Stromal cell of bone marrow (primary cell): Measurements from ENCODE around the gene ENTREP3.
"Not testable (repeated sequence)": the region's sequence is repeated elsewhere in the genome, so short reads cannot be mapped to it uniquely, and the experiment has no call there.

ENCODE experiments used
- DNase-seq: peaks from one replicate; pipeline ENCODE4 v3.0.0-alpha.2; 2012; ENCODE audit warnings: low read depth

Gene ENTREP3

GRCh38 chr1:155223047-155223446, 32.2 kb downstream of the ENTREP3 start:
- no peak for DNase-seq

- DNase-seq = not testable (repeated sequence)
Observed at GRCh38 chr1:155220211-155220965, 34.9 kb downstream of the ENTREP3 start.

- no peak for DNase-seq
Observed at GRCh38 chr1:155219592-155220031, 35.7 kb downstream of the ENTREP3 start.

- peak; percentile 48 for DNase-seq
Observed at GRCh38 chr1:155218854-155219591, 36.3 kb downstream of the ENTREP3 start.

- not testable (repeated sequence) for DNase-seq
Observed at GRCh38 chr1:155214702-155215101, 40.6 kb downstream of the ENTREP3 start.

- not testable (repeated sequence) for DNase-seq
Observed at GRCh38 chr1:155212051-155212440, 43.2 kb downstream of the ENTREP3 start.

GRCh38 chr1:155211381-155212050, 43.8 kb downstream of the ENTREP3 start:
- DNase-seq = not testable (repeated sequence)

- no peak for DNase-seq
Observed at GRCh38 chr1:155210314-155211104, 44.8 kb downstream of the ENTREP3 start.

GRCh38 chr1:155209312-155209721, 46.0 kb downstream of the ENTREP3 start:
- no peak for DNase-seq

GRCh38 chr1:155208541-155209311, 46.6 kb downstream of the ENTREP3 start, which contains the start of gene MTX1:
TSS of gene MTX1 (plus strand) at chr1:155208695. CDS start at chr1:155208805, 110 bp downstream.
- peak; percentile 87 for DNase-seq

- DNase-seq = peak; percentile 45
Observed at GRCh38 chr1:155207806-155208540, 47.3 kb downstream of the ENTREP3 start, which contains the start of gene THBS3. TSS of gene THBS3 (minus strand) at chr1:155207897. CDS start at chr1:155207876, 21 bp downstream.

- DNase-seq = peak; percentile 68
Observed at GRCh38 chr1:155206891-155207805, 48.1 kb downstream of the ENTREP3 start.

- no peak for DNase-seq
Observed at GRCh38 chr1:155205969-155206593, 49.2 kb downstream of the ENTREP3 start.

- no peak for DNase-seq
Observed at GRCh38 chr1:155205035-155205434, 50.2 kb downstream of the ENTREP3 start.

- DNase-seq = no peak
Observed at GRCh38 chr1:155202731-155203515, 52.4 kb downstream of the ENTREP3 start.

GRCh38 chr1:155202198-155202597, 53.1 kb downstream of the ENTREP3 start:
- DNase-seq = no peak

GRCh38 chr1:155200920-155201319, 54.4 kb downstream of the ENTREP3 start:
- DNase-seq = no peak

GRCh38 chr1:155199792-155200191, 55.5 kb downstream of the ENTREP3 start:
- DNase-seq = no peak
